Measurements from ENCODE around the gene BEST1. TPM values are rescaled to one million over a fixed set of nuclear protein-coding genes. Genes with fewer than 3 reads are reported as not detected.

BEST1 gene
- total and polyA plus RNA-seq, 2 donors (not counting 3 experiments of a cell fraction or from before 2014, with no cell fraction given), result 0.04 TPM; not detected in 1

GRCh38 chr11:61927501-61927900 is 22.6 kb upstream of the BEST1 start:
- Histone ChIP-seq H3K27me3 (ENCODE audit: control insufficient read depth in 2 of 2, insufficient read depth in 2 of 2, low read length in 2 of 2) (peaks cover 8 to 13% of the 10 kb centered on the region in 2 experiments), H3K4me1 (ENCODE audit: control insufficient read depth, extremely low read depth, insufficient read depth, low read length) (no peaks in the 10 kb centered on the region), H3K4me2 (ENCODE audit: insufficient read depth, low read length) (no peak overlapping the region), H3K9ac (replicated peaks; ENCODE audit: extremely low read depth, insufficient read depth, low read length) (no peak overlapping the region), H3K9me3 (replicated peaks; ENCODE audit: control insufficient read depth, insufficient read depth, low read length) (no peaks in the 10 kb centered on the region), H2AFZ (ENCODE audit: low read depth, low read length) (no peak overlapping the region), H3K4me3 (replicated peaks in 1 of 3; ENCODE audit: insufficient read depth in 1 of 3, low read depth in 1 of 3, low read length in 3 of 3) (no peak overlapping the region), H3K9me1 (replicated peaks; ENCODE audit: control insufficient read depth, extremely low read depth, insufficient read depth, low read length) (no peaks in the 10 kb centered on the region), H4K20me1 (replicated peaks; ENCODE audit: control insufficient read depth, extremely low read depth, insufficient read depth, low read length) (no peaks in the 10 kb centered on the region), H3K36me3 (ENCODE audit: control insufficient read depth in 2 of 2, extremely low read depth in 1 of 2, insufficient read depth in 2 of 2, low read length in 2 of 2) (no peaks in the 10 kb centered on the region), H3K79me2 (ENCODE audit: control insufficient read depth, insufficient read depth, low read length) (no peaks in the 10 kb centered on the region), H3K27ac (ENCODE audit: insufficient read depth, low read depth, low read length) (no peak overlapping the region)
- TF ChIP-seq FOS (IDR thresholded peaks at IDR 0.05; ENCODE audit: borderline replicate concordance, insufficient read depth, low read length) (no peak), GATA2 (IDR thresholded peaks at IDR 0.05; ENCODE audit: insufficient read depth, insufficient read length, low read depth, low read length) (no peak), POLR2A (IDR thresholded peaks at IDR 0.05; ENCODE audit: low read depth, low read length) (no peak)
- ChIA-PET POLR2A (no interaction called here), CTCF (interaction anchor here (3.8 kb wide), 1 partner anchor 29 kb away, joined by 18 read pairs; no protein-coding TSS in a partner anchor)
- dilution Hi-C loops (cut with MboI; ENCODE audit: extremely low pct_ligation_motif_present, low sequenced_read_pairs) (loop anchor here (10.0 kb wide), 1 partner anchor 177 kb away; no protein-coding TSS in a partner anchor), intact Hi-C loops (cut with micrococcal nuclease) (no loop called here)
- FAIRE-seq, result no peak
- no peak for DNase-seq (ENCODE audit: low read depth, low spot score)
- no TSS peak for BruUV-seq (replicated peaks)

GRCh38 chr11:61928606-61929005 is 21.5 kb upstream of the BEST1 start:
- dilution Hi-C loops (cut with MboI; ENCODE audit: extremely low pct_ligation_motif_present, low sequenced_read_pairs), result loop anchor here (10.0 kb wide), 1 partner anchor 176 kb away; no protein-coding TSS in a partner anchor

More at GRCh38 chr11:61928606-61929005, 21.5 kb upstream of the BEST1 start:
- CTCF ChIA-PET, result interaction anchor here (0.6 to 4.2 kb wide), 8 partner anchors 8 to 180 kb away, joined by 3 to 18 read pairs (median 4); no protein-coding TSS in a partner anchor
- H3K9me1 ChIP-seq (replicated peaks; ENCODE audit: control insufficient read depth, extremely low read depth, insufficient read depth, low read length), result no peaks in the 10 kb centered on the region
- H3K27me3 ChIP-seq (ENCODE audit: control insufficient read depth in 2 of 2, insufficient read depth in 2 of 2, low read length in 2 of 2), result peaks cover 13 to 14% of the 10 kb centered on the region in 2 experiments
- no peak overlapping the region for H2AFZ ChIP-seq (ENCODE audit: low read depth, low read length)
- no peaks in the 10 kb centered on the region for H3K79me2 ChIP-seq (ENCODE audit: control insufficient read depth, insufficient read depth, low read length)
- H3K4me2 ChIP-seq (ENCODE audit: insufficient read depth, low read length), result no peak overlapping the region
- H3K4me1 ChIP-seq (ENCODE audit: control insufficient read depth, extremely low read depth, insufficient read depth, low read length), result no peaks in the 10 kb centered on the region
- POLR2A ChIA-PET, result no interaction called here
- DNase-seq (ENCODE audit: low read depth, low spot score) (no peak), FAIRE-seq (no peak)
- H3K4me3 ChIP-seq (replicated peaks in 1 of 3; ENCODE audit: insufficient read depth in 1 of 3, low read depth in 1 of 3, low read length in 3 of 3), result no peak overlapping the region
- BruUV-seq (replicated peaks), result no TSS peak
- no peak overlapping the region for H3K27ac ChIP-seq (ENCODE audit: insufficient read depth, low read depth, low read length)
- TF ChIP-seq FOS (IDR thresholded peaks at IDR 0.05; ENCODE audit: borderline replicate concordance, insufficient read depth, low read length), result no peak
- no peak for TF ChIP-seq POLR2AphosphoS5 (IDR thresholded peaks at IDR 0.05; ENCODE audit: insufficient read depth, low read depth, low read length)
- TF ChIP-seq GATA2 (IDR thresholded peaks at IDR 0.05; ENCODE audit: insufficient read depth, insufficient read length, low read depth, low read length), result no peak
- TF ChIP-seq JUN (IDR thresholded peaks at IDR 0.05; ENCODE audit: borderline replicate concordance, insufficient read depth, insufficient read length, low read depth), result no peak
- TF ChIP-seq MYC (IDR thresholded peaks at IDR 0.05; ENCODE audit: low read depth, low read length), result no peak
- TF ChIP-seq CTCF (IDR thresholded peaks at IDR 0.05; ENCODE audit: extremely low read depth in 1 of 2, insufficient read depth in 1 of 2, low read depth in 1 of 2, low read length in 2 of 2), result no peak
- TF ChIP-seq POLR2A (IDR thresholded peaks at IDR 0.05; ENCODE audit: low read depth, low read length), result no peak
- TF ChIP-seq MAX (IDR thresholded peaks at IDR 0.05; ENCODE audit: insufficient read depth, insufficient read length), result no peak
- no peak for TF ChIP-seq EZH2 (IDR thresholded peaks at IDR 0.05; ENCODE audit: borderline replicate concordance, low read depth, low read length, severe bottlenecking)
- intact Hi-C loops (cut with micrococcal nuclease), result no loop called here
- no peaks in the 10 kb centered on the region for H3K9me3 ChIP-seq (replicated peaks; ENCODE audit: control insufficient read depth, insufficient read depth, low read length)
- no peaks in the 10 kb centered on the region for H4K20me1 ChIP-seq (replicated peaks; ENCODE audit: control insufficient read depth, extremely low read depth, insufficient read depth, low read length)
- H3K9ac ChIP-seq (replicated peaks; ENCODE audit: extremely low read depth, insufficient read depth, low read length), result no peak overlapping the region
- no peaks in the 10 kb centered on the region for H3K36me3 ChIP-seq (ENCODE audit: control insufficient read depth in 2 of 2, extremely low read depth in 1 of 2, insufficient read depth in 2 of 2, low read length in 2 of 2)
